ENCODE results near the gene WWC2. TPM values are rescaled to one million over a fixed set of nuclear protein-coding genes. Genes with fewer than 3 reads are reported as not detected.

WWC2 gene
- total and polyA plus RNA-seq, 11 donors: 5.4 to 43.0 (median 33.8) TPM

DNA sequence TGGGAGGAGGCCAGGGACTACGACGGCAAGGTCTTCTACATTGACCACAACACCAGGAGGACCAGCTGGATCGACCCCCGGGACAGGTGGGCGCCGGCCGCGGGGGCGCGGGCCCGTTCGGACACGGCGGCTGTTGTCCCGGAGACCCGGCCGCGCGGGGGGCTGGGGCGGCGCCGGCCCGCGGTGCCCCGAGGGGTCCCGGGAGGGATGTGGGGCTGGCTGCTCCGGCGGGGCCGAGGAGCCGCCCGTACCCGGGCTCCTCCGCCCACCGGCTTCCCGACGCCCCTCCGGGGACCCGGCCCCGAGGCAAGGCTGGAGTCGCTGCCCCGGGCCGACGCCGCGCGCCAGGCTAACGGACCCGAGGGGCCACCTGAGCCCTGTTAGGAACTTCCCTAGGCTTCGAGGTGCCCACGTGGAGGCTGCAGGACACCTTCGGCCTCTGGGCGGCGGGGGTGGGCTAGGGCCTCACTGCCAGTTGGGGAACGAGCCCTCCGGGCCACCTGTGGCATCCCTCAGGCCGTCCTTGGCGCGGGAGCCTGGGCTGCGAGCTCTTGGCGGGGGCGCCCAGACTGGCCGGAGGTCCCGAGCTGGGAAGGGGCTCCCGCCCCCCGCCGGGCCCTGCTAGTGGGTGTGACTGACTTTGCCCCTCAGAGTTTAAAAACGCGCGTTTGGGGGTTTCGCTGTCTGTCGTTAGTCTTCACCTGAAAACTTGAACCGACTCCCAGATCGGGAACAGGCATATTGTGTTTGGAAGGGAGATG lies 660 bp downstream of the WWC2 start:
- DNase-seq: peak; percentile 35 to 76 (median 48)
- H3K27ac ChIP-seq: peak overlapping the region; percentile 91 to 99 (median 97)
- H3K27me3 ChIP-seq: peaks cover 0 to 18% (median 0%) of the 10 kb centered on the region in 9 donors
- H3K9me3 ChIP-seq: no peaks in the 10 kb centered on the region
- H3K4me3 ChIP-seq: peak overlapping the region; percentile 52 to 92 (median 81)
- no peak for TF ChIP-seq POLR2A (IDR thresholded peaks at IDR 0.05)
- TF ChIP-seq, protein P1, sequence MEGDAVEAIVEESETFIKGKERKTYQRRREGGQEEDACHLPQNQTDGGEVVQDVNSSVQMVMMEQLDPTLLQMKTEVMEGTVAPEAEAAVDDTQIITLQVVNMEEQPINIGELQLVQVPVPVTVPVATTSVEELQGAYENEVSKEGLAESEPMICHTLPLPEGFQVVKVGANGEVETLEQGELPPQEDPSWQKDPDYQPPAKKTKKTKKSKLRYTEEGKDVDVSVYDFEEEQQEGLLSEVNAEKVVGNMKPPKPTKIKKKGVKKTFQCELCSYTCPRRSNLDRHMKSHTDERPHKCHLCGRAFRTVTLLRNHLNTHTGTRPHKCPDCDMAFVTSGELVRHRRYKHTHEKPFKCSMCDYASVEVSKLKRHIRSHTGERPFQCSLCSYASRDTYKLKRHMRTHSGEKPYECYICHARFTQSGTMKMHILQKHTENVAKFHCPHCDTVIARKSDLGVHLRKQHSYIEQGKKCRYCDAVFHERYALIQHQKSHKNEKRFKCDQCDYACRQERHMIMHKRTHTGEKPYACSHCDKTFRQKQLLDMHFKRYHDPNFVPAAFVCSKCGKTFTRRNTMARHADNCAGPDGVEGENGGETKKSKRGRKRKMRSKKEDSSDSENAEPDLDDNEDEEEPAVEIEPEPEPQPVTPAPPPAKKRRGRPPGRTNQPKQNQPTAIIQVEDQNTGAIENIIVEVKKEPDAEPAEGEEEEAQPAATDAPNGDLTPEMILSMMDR (IDR thresholded peaks at IDR 0.05): peak in 3 of 12 donors; percentile 9 to 11 (median 10)
- 1% methylated on average over 20 to 73 of the region's 73 CpGs for WGBS, 4 donors
- no peaks in the 10 kb centered on the region for H3K36me3 ChIP-seq
- peak in 2 of 4 donors; percentile 2 for ATAC-seq
- intact Hi-C loops (cut with DNase I): loop anchor here in 4 of 10 donors (5.0 to 10.0 kb wide), 5 partner anchors 43 to 143 kb away; no protein-coding TSS in a partner anchor
- H3K4me1 ChIP-seq: peaks cover 0 to 42% (median 21%) of the 10 kb centered on the region in 12 donors

DNA sequence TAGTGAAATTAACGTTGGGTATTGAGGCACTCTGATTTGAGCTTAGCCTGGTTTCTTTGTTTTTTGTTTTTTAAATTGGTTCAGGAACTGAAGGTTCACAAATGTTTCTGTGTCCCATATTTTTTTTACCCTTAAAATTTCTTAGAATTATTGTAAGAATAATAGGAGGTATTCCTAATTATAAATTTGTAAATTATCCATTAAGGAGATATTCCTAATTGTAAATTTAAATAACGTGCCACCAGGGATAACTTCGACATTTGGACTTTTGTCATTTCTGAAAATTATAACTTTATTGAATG lies 1.2 kb downstream of the WWC2 start:
- DNase-seq (no peak), ATAC-seq (no peak)
- H3K36me3 ChIP-seq: no peaks in the 10 kb centered on the region
- 22 to 33% (median 25%) methylated on average over 3 of the region's 3 CpGs for WGBS, 4 donors
- intact Hi-C loops (cut with DNase I): loop anchor here in 2 of 10 donors (5.0 to 10.0 kb wide), 2 partner anchors 42 to 65 kb away; no protein-coding TSS in a partner anchor
- no peak for TF ChIP-seq POLR2A (IDR thresholded peaks at IDR 0.05)
- TF ChIP-seq, protein P1 (IDR thresholded peaks at IDR 0.05): no peak
- peaks cover 0 to 42% (median 21%) of the 10 kb centered on the region in 12 donors for H3K4me1 ChIP-seq
- no peaks in the 10 kb centered on the region for H3K9me3 ChIP-seq
- peak overlapping the region in 11 of 12 donors; percentile 52 to 92 (median 79) for H3K4me3 ChIP-seq
- peak overlapping the region in 5 of 12 donors; percentile 93 to 98 (median 95) for H3K27ac ChIP-seq
- H3K27me3 ChIP-seq: peaks cover 0 to 18% (median 0%) of the 10 kb centered on the region in 9 donors

DNA sequence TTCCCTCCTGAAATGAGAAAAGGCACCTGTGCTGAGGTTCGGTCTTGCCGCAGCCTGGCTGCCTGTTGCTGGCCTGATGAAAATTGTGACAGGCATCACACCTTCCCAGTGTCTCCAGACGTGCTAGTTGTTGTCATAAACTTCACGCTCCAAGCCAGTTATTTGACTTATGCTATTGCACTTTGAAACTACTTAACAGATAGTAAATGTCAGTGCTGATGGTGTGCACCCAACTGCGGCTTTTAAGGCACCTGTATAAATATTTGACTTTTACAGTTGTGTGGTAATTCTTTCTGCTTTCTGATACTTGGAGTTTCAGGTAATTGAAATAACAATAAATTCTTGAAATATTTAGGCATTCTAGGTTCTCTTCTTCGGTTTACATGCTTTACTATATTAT lies 1.8 kb downstream of the WWC2 start:
- TF ChIP-seq, protein P1 (IDR thresholded peaks at IDR 0.05): no peak
- TF ChIP-seq POLR2A (IDR thresholded peaks at IDR 0.05): no peak
- H3K4me3 ChIP-seq: peak overlapping the region in 10 of 12 donors; percentile 7 to 92 (median 81)
- 30 to 45% (median 36%) methylated on average over 6 of the region's 6 CpGs for WGBS, 4 donors

DNA sequence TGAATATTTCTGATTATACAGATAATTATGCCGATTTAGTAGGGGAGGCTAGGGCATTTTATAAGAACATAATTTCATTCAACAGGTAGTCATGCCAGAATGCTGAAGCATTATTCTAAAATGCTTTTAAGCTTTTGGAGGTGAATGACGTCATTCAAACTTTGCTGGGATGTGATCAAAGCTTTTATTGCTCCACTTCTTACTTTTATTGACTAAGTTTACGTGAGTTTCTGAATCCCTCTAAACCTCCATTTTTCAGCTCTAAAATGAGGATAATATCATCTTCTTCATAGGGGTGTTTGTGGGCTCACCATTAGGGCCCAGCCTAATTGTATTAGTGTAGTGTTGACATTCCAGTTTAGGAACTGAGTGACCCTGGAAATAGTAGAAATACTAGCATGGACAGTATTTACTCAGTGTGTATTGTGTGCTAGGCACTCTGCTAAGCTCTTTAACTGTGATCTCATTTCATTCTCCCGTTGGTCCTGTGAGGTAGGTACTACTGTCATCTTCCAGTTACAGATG lies 3.0 kb downstream of the WWC2 start:
- intact Hi-C loops (cut with DNase I): loop anchor here in 2 of 10 donors (5.0 to 10.0 kb wide), 2 partner anchors 40 to 63 kb away; no protein-coding TSS in a partner anchor
- ATAC-seq: no peak

More for the DNA sequence above, 1.8 kb downstream of the WWC2 start:
- Histone ChIP-seq H3K9me3 (no peaks in the 10 kb centered on the region), H3K4me1 (peaks cover 0 to 42% (median 21%) of the 10 kb centered on the region in 12 donors), H3K27me3 (peaks cover 0 to 18% (median 0%) of the 10 kb centered on the region in 9 donors), H3K27ac (peak overlapping the region in 2 of 12 donors; percentile 96 to 98), H3K36me3 (no peaks in the 10 kb centered on the region)
- intact Hi-C loops (cut with DNase I): loop anchor here in 2 of 10 donors (5.0 to 10.0 kb wide), 2 partner anchors 41 to 64 kb away; no protein-coding TSS in a partner anchor
- no peak for DNase-seq
- no peak for ATAC-seq

More for the DNA sequence above, 3.0 kb downstream of the WWC2 start:
- no peak for DNase-seq
- no peaks in the 10 kb centered on the region for H3K9me3 ChIP-seq
- TF ChIP-seq, protein P1 (IDR thresholded peaks at IDR 0.05): no peak
- TF ChIP-seq POLR2A (IDR thresholded peaks at IDR 0.05): no peak
- no peaks in the 10 kb centered on the region for H3K36me3 ChIP-seq
- peak overlapping the region in 1 of 12 donors; percentile 83 for H3K4me3 ChIP-seq
- H3K4me1 ChIP-seq: peaks cover 0 to 42% (median 23%) of the 10 kb centered on the region in 12 donors
- 71 to 82% (median 73%) methylated on average over 4 of the region's 4 CpGs for WGBS, 4 donors
- no peak overlapping the region for H3K27ac ChIP-seq
- H3K27me3 ChIP-seq: peaks cover 0 to 13% (median 0%) of the 10 kb centered on the region in 9 donors
